ENCODE measurements around the gene PTS.

GRCh38 chr11:112235750-112236390 lies 9.6 kb downstream of the PTS start:
- TF ChIP-seq POLR2AphosphoS5 (IDR thresholded peaks at IDR 0.05) (no peak), CTCF (IDR thresholded peaks at IDR 0.05) (no peak)
